Activated CD8-positive, alpha-beta memory T cell treated with anti-CD3 and anti-CD28 coated beads, Interleukin-2, amount 50 U/mL, for 24 hours (primary cell): ENCODE data around the gene SPDYE6.
"Not testable (repeated sequence)": the region's sequence is repeated elsewhere in the genome, so short reads cannot be mapped to it uniquely, and the experiment has no call there.

Experiments
- DNase-seq: peaks from one replicate; pipeline ENCODE4 v3.0.0-alpha.2; 2020; ENCODE audit errors: extremely low read depth

The SPDYE6 gene

DNA sequence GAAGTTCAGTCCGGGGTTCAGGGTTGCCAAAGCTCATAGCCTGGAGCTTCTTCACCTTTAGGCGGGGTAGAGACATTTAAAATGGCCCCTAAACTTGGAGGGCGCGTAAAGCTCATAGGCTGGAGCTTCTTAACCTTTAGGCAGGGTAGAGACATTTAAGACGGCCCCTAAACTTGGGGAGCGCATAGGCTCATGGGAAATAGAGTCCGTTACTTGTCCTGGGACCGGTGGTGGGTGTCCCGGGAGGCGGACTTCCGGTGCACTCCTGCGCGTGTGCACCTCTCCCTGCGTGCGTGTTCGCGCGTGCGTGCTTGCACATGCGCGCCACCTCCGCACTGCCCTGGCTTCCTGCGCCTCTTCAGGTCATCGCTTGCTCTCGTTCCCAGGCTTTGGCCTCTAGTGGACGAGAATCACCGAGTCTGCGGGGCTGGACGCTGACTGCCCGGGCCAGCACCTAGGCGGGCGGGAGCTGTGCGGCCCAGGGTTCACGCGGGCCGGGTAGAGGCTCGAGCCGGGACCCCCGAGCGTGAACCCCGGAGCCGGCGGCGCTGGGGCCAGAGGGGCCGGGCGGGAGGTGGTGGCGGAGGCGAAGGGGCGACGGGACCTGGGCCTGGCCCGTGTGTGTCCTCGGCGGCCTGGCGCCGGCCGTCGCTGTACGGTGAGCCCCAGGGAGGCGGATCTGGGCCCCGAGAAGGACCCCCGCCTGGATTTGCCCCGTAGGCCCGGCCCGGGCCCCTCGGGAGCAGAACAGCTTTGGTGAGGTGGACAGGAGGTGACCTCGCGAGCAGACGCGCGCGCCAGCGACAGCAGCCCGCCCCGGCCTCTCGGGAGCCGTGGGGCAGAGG, 7.5 kb upstream of the SPDYE6 start:
- peak; percentile 89 for DNase-seq

GRCh38 chr7:102346983-102347382, 9.3 kb downstream of the SPDYE6 start:
- not testable (repeated sequence) for DNase-seq

DNA sequence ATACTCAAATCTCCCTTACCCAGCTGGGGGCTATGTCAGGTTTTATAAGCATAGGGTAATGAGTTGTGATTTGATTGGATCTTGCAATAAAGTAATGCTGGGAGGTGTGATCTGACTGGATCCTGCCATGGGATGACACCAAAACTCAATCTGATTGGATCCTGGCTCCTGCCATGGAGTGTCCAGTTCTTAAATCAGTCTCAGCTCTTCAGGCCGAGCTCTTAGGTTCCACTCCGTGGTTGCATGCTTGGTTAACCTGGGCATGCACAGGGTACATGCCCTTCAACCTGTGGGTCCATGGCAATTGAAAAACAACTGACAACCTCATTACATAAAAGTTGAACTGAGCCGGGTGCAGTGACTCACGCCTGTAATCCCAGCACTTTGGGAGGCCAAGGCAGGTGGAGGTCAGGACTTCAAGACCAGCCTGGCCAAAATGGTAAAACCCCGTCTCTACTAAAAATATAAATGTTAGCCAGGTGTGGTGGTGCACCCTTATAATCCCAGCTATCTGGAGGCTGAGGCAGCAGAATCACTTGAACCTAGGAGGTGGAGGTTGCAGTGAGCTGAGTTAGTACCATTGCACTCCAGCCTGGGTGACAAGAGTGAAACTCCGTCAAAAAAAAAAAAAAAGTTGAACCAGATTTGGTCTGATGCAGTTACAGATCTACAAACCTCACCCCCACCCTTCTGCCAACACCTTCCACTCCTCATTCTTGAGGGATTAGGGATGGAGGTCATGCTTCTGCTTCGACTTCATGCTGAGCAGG, 15.5 kb downstream of the SPDYE6 start:
- not testable (repeated sequence) for DNase-seq

GRCh38 chr7:102337420-102337819, 18.8 kb downstream of the SPDYE6 start:
- DNase-seq, result not testable (repeated sequence)

DNA sequence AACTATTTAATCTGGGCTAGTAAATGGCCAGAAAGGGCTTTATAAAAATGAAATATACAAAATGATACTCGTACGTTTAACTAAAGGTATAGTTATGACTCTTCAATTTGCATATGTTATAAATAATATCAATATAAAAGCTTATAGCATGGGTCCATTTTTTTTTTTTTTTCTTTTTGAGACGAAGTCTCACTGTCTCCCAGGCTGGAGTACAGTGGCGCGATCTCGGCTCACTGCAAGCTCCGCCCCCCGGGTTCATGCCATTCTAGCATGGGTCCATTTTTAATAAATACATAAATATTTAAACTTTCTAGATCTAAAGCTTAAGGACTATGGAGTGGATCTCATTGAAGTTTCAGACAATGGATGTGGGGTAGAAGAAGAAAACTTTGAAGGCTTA, 19.2 kb downstream of the SPDYE6 start:
- DNase-seq, result not testable (repeated sequence)

DNA sequence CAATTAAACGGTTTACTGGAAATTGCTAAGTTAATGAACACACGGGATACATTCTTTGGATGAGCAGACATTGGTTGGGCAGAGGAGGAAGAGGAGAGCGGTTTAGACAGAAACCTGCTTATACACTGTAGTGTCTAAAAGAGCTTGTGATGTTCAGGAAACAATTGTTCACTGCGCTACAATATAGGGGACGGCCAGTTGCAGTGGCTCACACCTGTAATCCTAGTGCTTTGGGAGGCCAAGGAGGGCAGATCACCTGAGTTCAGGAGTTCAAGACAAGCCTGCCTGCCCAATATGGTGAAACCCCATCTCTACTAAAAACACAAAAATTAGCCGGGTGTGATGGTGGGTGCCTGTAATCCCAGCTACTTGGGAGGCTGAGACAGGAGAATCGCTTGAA, 20.7 kb downstream of the SPDYE6 start:
- DNase-seq, result not testable (repeated sequence)

DNA sequence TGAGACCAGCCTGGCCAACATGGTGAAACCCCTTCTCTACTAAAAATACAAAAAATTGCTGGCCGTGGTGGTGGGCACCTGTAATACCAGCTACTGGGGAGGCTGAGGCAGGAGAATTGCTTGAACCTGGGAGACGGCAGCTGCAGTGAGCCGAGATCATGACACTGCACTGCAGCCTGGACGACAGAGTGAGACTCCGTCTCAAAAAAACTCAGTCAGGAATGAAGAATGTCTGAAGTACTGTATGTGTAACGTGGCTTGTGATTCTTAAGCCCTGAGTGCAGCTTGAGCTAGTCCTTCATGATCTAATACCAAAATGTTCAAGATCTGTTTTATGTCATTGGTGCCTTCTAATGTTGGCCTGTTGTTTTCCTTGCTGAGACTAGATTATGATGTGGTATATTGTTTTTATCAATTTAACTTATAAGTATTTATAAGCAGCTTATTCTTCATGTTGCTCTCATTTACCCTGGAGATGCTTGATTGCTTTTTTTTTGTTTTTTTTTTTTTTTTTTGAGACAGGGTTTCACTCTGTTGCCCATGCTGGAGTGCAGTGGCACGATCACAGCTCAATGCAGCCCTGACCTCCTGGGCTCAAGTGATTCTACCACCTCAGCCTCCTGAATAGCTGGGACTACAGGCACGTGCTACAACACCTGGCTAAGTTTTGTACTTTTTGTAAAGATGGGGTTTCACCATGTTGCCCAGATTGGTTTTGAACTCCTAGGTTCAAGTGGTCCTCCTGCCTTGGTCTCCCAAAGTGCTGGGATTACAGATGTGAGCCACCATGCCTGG, 25.4 kb downstream of the SPDYE6 start:
- DNase-seq, result not testable (repeated sequence)

GRCh38 chr7:102329366-102329765, 26.9 kb downstream of the SPDYE6 start:
- DNase-seq, result not testable (repeated sequence)

DNA sequence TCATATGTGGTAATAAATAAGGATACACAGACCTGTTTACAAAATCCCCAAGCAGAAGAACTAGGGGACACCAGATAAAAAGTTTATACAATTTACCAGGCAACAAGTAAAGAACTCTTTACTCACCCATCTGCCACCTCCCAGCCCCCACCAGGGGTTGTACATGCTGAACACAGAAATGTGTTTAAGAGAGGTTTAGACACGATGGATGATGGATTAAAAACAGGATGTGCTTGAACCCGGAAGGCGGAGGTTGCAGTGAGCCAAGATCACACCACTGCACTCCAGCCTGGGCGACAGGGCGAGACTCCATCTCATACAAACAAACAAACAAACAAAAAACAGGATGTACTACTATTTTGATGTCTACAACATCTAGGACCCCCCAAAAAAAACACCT, 27.4 kb downstream of the SPDYE6 start:
- not testable (repeated sequence) for DNase-seq

DNA sequence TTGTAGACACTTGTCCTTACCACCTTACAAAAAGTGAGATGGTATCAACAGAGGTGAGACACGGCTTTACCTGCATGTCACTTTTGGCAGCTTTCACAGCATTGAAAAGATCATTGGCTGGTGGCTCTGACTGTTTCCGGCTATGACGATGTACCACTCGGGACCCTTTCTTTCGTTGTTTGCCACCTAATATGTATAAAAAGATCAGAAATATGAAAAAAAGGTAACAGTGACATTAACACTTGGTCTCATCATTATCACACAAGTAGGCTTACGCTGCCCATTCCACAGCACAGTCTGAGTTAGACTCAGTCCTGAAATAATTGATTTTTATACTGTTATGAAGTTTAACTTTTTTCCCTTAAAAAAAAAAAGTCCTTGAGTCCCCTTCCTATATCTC, 29.1 kb downstream of the SPDYE6 start:
- DNase-seq, result not testable (repeated sequence)

- no peak for DNase-seq
Measured at GRCh38 chr7:102326157-102326889, 29.9 kb downstream of the SPDYE6 start.

GRCh38 chr7:102325106-102325505, 31.1 kb downstream of the SPDYE6 start:
- DNase-seq, result not testable (repeated sequence)

GRCh38 chr7:102323914-102324195, 32.4 kb downstream of the SPDYE6 start:
- DNase-seq, result no peak

- DNase-seq, result no peak
Measured at GRCh38 chr7:102322202-102322715, 34.0 kb downstream of the SPDYE6 start.

GRCh38 chr7:102321351-102322201, 34.7 kb downstream of the SPDYE6 start:
- no peak for DNase-seq

GRCh38 chr7:102320601-102321350, 35.5 kb downstream of the SPDYE6 start:
- DNase-seq, result no peak

- no peak for DNase-seq
Measured at GRCh38 chr7:102320181-102320580, 36.1 kb downstream of the SPDYE6 start.

GRCh38 chr7:102319671-102320070, 36.6 kb downstream of the SPDYE6 start:
- DNase-seq, result no peak

DNA sequence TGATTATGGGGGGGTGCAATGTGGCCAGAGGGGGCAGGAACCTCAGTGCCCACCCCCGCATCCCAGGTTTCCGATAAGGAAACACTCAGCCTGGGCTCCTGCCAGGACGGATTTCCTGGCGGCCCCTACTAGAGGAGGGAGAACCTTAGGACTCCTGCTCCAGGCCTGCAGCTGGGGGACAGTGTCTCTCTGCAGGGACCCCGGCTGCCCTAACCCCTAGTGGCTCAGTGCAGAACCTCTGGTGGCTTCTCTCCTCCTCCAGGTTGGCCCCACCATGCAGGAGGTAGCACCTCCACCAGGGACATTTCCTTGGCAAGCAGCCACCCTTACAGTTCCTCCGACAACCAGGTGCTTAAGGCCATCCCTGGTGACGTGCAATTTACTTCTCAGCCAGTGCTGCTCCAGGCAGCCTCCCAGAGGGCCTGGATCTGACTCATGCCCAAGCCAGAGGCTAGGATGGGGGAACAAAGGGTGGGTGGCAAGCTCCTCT, 37.7 kb downstream of the SPDYE6 start:
- no peak for DNase-seq
